K562 (cell line): ENCODE results near the gene MAP3K12. TPM values are rescaled to one million over a fixed set of nuclear protein-coding genes. Genes with fewer than 3 reads are reported as not detected.

Experiments used
- CTBP1 ChIP-seq: fragments of 450-650 bp; IDR thresholded peaks from 2 replicates; pipeline ENCODE4 v1.6.1; 2016; ENCODE audit warnings: borderline replicate concordance
- ELF4 ChIP-seq: fragments of 450-650 bp; formaldehyde crosslinking; IDR thresholded peaks from 2 replicates; pipeline ENCODE4 v1.4.0; 2022; ENCODE audit warnings: missing genetic modification characterization
- EP300 ChIP-seq: IDR thresholded peaks from 2 replicates; pipeline ENCODE4 v1.6.1; 2012; ENCODE audit warnings: low read length, improper control_type of control experiment
- FOSL1 ChIP-seq: fragments of 200-800 bp; sonication (Bioruptor generic); conservative IDR thresholded peaks from 2 replicates; pipeline ENCODE4 v1.6.1; 2016; ENCODE audit warnings: missing genetic modification characterization, missing compliant biosample characterization
- FOXK1 ChIP-seq: sonication (generic); formaldehyde crosslinking; IDR thresholded peaks from 2 replicates; pipeline ENCODE4 v1.8.0; 2022; ENCODE audit warnings: missing genetic modification reagents, mild to moderate bottlenecking, borderline replicate concordance
- MEIS2 ChIP-seq: fragments of 450-650 bp; IDR thresholded peaks from 2 replicates; pipeline ENCODE4 v1.6.1; 2014; ENCODE audit warnings: mild to moderate bottlenecking; ENCODE audit not compliant: partially characterized antibody
- NCOR1 ChIP-seq: fragments of 450-650 bp; IDR thresholded peaks from 2 replicates; pipeline ENCODE4 v1.6.1; 2016; ENCODE audit warnings: mild to moderate bottlenecking, moderate library complexity
- NKRF ChIP-seq: fragments of 450-650 bp; IDR thresholded peaks from 2 replicates; pipeline ENCODE4 v1.6.1; 2016; ENCODE audit warnings: borderline replicate concordance
- SIN3B ChIP-seq: fragments of 450-650 bp; IDR thresholded peaks from 2 replicates; pipeline ENCODE4 v1.6.1; 2017; ENCODE audit warnings: low read depth, mild to moderate bottlenecking, moderate library complexity
- SUPT5H ChIP-seq: fragments of 450-650 bp; IDR thresholded peaks from 2 replicates; pipeline ENCODE4 v1.6.1; 2016
- ZBTB7A ChIP-seq: IDR thresholded peaks from 2 replicates; pipeline ENCODE4 v1.6.1; 2011; ENCODE audit warnings: low read depth, mild to moderate bottlenecking, low read length, moderate library complexity, borderline replicate concordance; ENCODE audit not compliant: control insufficient read depth
- ZNF23 ChIP-seq: fragments of 250-450 bp; sonication (Bioruptor Pico); IDR thresholded peaks from 2 replicates; pipeline ENCODE4 v1.4.0; 2020; ENCODE audit warnings: mild to moderate bottlenecking
- polyA plus RNA-seq, 8 experiments: library from polyadenylated mRNA; depleted of rRNA in 4 of 8; stranded (reverse) in 5 of 8; unstranded in 3 of 8; fragments of >200 nt; fragmentation: Nextera tagmentation in 2 of 8; fragmentation: Illumina TruSeq in 1 of 8; extraction: Ambion mirVana in 2 of 8; extraction: Trizol in 1 of 8; gene quantifications; 2 replicates each; pipeline versions ENCODE4 v1.2.1 to v1.2.3, GENCODE V29; 2011 to 2014; ENCODE audit warnings: inconsistent platforms in 1 of 8, missing spikeins in 1 of 8
- total RNA-seq, 7 experiments: library from RNA; depleted of rRNA in 6 of 7; stranded (reverse); fragments of >200 nt in 6 of 7; fragmentation: Illumina TruSeq in 2 of 7; extraction: Trizol in 2 of 7; gene quantifications; 2 replicates each; pipeline versions ENCODE4 v1.2.1 to v1.2.3, GENCODE V29; 2011 to 2021; ENCODE audit warnings: low replicate concordance in 1 of 7
- TF ChIP-seq, protein P1 (sequence below): fragments of 200-800 bp; sonication (Bioruptor generic); IDR thresholded peaks from 2 replicates; pipeline ENCODE4 v1.6.1; 2017; ENCODE audit warnings: missing genetic modification characterization, missing compliant biosample characterization
- TF ChIP-seq, protein P2 (sequence below): fragments of 450-650 bp; formaldehyde crosslinking; IDR thresholded peaks from 2 replicates; pipeline ENCODE4 v1.4.0; 2020; ENCODE audit warnings: mild to moderate bottlenecking
- TF ChIP-seq, protein P3 (sequence below): fragments of 250-450 bp; sonication (Bioruptor Pico); IDR thresholded peaks from 2 replicates; pipeline ENCODE4 v1.5.0; 2021
- TF ChIP-seq, protein P4 (sequence below): fragments of 250-450 bp; sonication (Bioruptor Pico); IDR thresholded peaks from 2 replicates; pipeline ENCODE4 v1.5.0; 2021; ENCODE audit warnings: mild to moderate bottlenecking, borderline replicate concordance
- TF ChIP-seq, protein P5 (sequence below): fragments of 450-650 bp; formaldehyde crosslinking; IDR thresholded peaks from 2 replicates; pipeline ENCODE4 v1.4.0; 2020; ENCODE audit warnings: mild to moderate bottlenecking, moderate library complexity

The MAP3K12 gene
- total and polyA plus RNA-seq, 9 of the 15 experiments (the other 6 are each of a cell fraction or from before 2014, with no cell fraction given): 0.10 to 2.4 (median 1.6) TPM

DNA sequence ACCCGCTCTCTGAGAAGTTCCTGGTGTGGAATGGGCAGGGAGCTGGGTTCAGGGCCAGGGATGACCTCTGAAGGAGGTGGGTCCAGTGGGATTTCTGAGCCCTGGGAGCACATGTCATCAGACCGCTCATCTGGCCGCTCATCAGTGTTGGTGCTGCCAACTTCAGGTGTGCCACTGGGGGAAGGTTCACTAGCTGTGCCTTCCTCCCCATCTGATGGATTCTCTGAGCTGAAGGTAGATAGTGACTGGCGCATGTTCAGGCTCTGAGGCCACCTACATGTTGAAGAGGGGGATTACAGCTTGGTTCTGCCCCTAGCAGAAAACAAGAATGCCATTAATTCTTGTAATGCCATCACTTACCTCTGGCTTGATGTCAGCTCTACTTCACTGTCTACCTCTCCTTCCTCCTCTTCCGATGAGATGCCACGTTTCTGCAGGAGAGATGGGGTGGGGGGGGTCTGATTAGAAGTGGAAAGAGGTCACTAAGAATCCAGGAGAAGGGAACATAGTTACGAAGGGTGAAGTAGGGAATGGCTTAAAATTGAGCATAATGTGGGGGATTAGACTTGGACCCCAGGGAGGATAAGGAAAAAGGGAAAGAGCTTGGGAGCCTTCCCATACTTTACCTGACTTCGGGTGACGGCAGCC lies 17.2 kb downstream of the MAP3K12 start (continued):
- TF ChIP-seq, protein P1, sequence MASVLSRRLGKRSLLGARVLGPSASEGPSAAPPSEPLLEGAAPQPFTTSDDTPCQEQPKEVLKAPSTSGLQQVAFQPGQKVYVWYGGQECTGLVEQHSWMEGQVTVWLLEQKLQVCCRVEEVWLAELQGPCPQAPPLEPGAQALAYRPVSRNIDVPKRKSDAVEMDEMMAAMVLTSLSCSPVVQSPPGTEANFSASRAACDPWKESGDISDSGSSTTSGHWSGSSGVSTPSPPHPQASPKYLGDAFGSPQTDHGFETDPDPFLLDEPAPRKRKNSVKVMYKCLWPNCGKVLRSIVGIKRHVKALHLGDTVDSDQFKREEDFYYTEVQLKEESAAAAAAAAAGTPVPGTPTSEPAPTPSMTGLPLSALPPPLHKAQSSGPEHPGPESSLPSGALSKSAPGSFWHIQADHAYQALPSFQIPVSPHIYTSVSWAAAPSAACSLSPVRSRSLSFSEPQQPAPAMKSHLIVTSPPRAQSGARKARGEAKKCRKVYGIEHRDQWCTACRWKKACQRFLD: no peak
- TF ChIP-seq NCOR1: 0 out of 2 replicates have a peak, but pooled peaks have one; percentile 9
- TF ChIP-seq ELF4 (CRISPR knock-in tag): no peak
- TF ChIP-seq ZBTB7A: no peak
- TF ChIP-seq SIN3B: no peak
- TF ChIP-seq, protein P2, sequence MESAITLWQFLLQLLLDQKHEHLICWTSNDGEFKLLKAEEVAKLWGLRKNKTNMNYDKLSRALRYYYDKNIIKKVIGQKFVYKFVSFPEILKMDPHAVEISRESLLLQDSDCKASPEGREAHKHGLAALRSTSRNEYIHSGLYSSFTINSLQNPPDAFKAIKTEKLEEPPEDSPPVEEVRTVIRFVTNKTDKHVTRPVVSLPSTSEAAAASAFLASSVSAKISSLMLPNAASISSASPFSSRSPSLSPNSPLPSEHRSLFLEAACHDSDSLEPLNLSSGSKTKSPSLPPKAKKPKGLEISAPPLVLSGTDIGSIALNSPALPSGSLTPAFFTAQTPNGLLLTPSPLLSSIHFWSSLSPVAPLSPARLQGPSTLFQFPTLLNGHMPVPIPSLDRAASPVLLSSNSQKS (CRISPR knock-in tag): no peak
- TF ChIP-seq, protein P3, sequence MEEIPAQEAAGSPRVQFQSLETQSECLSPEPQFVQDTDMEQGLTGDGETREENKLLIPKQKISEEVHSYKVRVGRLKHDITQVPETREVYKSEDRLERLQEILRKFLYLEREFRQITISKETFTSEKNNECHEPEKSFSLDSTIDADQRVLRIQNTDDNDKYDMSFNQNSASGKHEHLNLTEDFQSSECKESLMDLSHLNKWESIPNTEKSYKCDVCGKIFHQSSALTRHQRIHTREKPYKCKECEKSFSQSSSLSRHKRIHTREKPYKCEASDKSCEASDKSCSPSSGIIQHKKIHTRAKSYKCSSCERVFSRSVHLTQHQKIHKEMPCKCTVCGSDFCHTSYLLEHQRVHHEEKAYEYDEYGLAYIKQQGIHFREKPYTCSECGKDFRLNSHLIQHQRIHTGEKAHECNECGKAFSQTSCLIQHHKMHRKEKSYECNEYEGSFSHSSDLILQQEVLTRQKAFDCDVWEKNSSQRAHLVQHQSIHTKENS (CRISPR knock-in tag): no peak
- no peak for TF ChIP-seq CTBP1
- no peak for TF ChIP-seq EP300
- no peak for TF ChIP-seq NKRF
- no peak for TF ChIP-seq MEIS2
- no peak for TF ChIP-seq ZNF23 (CRISPR knock-in tag)
- TF ChIP-seq, protein P4, sequence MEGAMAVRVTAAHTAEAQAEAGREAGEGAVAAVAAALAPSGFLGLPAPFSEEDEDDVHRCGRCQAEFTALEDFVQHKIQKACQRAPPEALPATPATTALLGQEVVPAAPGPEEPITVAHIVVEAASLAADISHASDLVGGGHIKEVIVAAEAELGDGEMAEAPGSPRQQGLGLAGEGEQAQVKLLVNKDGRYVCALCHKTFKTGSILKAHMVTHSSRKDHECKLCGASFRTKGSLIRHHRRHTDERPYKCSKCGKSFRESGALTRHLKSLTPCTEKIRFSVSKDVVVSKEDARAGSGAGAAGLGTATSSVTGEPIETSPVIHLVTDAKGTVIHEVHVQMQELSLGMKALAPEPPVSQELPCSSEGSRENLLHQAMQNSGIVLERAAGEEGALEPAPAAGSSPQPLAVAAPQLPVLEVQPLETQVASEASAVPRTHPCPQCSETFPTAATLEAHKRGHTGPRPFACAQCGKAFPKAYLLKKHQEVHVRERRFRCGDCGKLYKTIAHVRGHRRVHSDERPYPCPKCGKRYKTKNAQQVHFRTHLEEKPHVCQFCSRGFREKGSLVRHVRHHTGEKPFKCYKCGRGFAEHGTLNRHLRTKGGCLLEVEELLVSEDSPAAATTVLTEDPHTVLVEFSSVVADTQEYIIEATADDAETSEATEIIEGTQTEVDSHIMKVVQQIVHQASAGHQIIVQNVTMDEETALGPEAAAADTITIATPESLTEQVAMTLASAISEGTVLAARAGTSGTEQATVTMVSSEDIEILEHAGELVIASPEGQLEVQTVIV: no peak
- TF ChIP-seq, protein P5, sequence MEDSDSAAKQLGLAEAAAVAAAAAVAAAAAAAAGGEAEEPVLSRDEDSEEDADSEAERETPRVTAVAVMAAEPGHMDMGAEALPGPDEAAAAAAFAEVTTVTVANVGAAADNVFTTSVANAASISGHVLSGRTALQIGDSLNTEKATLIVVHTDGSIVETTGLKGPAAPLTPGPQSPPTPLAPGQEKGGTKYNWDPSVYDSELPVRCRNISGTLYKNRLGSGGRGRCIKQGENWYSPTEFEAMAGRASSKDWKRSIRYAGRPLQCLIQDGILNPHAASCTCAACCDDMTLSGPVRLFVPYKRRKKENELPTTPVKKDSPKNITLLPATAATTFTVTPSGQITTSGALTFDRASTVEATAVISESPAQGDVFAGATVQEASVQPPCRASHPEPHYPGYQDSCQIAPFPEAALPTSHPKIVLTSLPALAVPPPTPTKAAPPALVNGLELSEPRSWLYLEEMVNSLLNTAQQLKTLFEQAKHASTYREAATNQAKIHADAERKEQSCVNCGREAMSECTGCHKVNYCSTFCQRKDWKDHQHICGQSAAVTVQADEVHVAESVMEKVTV (CRISPR knock-in tag): no peak
- peak; percentile 72 for TF ChIP-seq SUPT5H
- no peak for TF ChIP-seq FOSL1 (tag)
- TF ChIP-seq FOXK1 (CRISPR knock-in tag): no peak
